Thoracic aorta (tissue), 2 donors: ENCODE results near the gene PDE9A. TPM values are rescaled to one million over a fixed set of nuclear protein-coding genes. Genes with fewer than 3 reads are reported as not detected.

Experiments used
- ATAC-seq: fragments of 150-250 bp; one replicate; pipeline ENCODE4 v1.8.0; 2017; ENCODE audit warnings: low read depth; ENCODE audit not compliant: insufficient number of reproducible peaks, low FRiP score
- DNase-seq: peaks from one replicate; pipeline ENCODE4 v3.0.0-alpha.2; 2020; ENCODE audit warnings: low spot score
- H3K27ac ChIP-seq, 2 donors: fragments of 200-600 bp; sonication (generic); 1 replicate in 1 of 2; 2 replicates in 1 of 2; pipeline ENCODE4 v1.5.1; 2016; ENCODE audit warnings: mild to moderate bottlenecking in 2 of 2, moderate library complexity in 2 of 2
- H3K27me3 ChIP-seq: fragments of 200-600 bp; sonication (generic); replicated peaks from 2 replicates; pipeline ENCODE4 v1.6.0; 2016; ENCODE audit warnings: mild to moderate bottlenecking; ENCODE audit not compliant: insufficient read depth
- H3K36me3 ChIP-seq: fragments of 200-600 bp; sonication (generic); one replicate; pipeline ENCODE4 v1.5.1; 2016
- H3K4me1 ChIP-seq, 2 donors: fragments of 200-600 bp; sonication (generic); 1 replicate in 1 of 2; 2 replicates in 1 of 2; pipeline versions ENCODE4 v1.5.1 to v1.6.0; 2016; ENCODE audit warnings: low read depth in 2 of 2, mild to moderate bottlenecking in 1 of 2; ENCODE audit not compliant: control insufficient read depth in 1 of 2
- H3K4me3 ChIP-seq: fragments of 200-600 bp; sonication (generic); 2 replicates; pipeline ENCODE4 v1.5.1; 2016; ENCODE audit warnings: mild to moderate bottlenecking
- H3K9me3 ChIP-seq: fragments of 200-600 bp; sonication (generic); 2 replicates; pipeline ENCODE4 v1.5.1; 2016
- CTCF ChIP-seq: fragments of 200-600 bp; sonication (generic); IDR thresholded peaks from one replicate; pipeline ENCODE4 v1.5.1; 2019; ENCODE audit warnings: antibody characterized with exemption
- total RNA-seq, 2 donors: library from RNA; depleted of rRNA; stranded (reverse); fragments of >200 nt; gene quantifications; one replicate each; pipeline versions ENCODE4 v1.1.0 to v1.2.3, GENCODE V29; 2016

The PDE9A gene
- total RNA-seq, 2 donors from 2014 or later, result 4.2 to 4.7 TPM

- Histone ChIP-seq H3K9me3 (no peaks in the 10 kb centered on the region), H3K36me3 (no peaks in the 10 kb centered on the region), H3K27ac (no peak overlapping the region), H3K4me3 (no peak overlapping the region), H3K4me1 (no peaks in the 10 kb centered on the region), H3K27me3 (no peaks in the 10 kb centered on the region)
- DNase-seq, result no peak
- no peak for TF ChIP-seq CTCF
- no peak for ATAC-seq
Measured at GRCh38 chr21:42733037-42733627, 79.7 kb downstream of the PDE9A start.

DNA sequence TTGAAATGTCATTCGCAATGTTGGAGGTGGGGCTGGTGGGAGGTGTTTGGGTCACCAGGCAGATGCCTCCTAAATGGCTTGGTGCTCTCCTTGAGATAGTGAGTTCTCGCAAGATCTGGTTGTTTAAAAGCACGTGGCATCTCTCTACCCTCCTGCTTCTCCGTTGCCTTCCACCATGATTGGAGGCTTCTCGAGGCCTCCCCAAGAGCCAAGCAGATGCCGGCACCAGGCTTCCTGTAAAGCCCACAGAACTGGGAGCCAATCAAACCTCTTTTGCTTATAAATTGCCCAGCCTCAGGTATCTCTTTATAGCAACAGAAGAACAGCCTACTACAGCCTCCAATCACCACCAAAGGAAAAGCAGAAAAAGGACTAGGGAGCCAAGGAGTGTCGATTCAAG lies 80.5 kb downstream of the PDE9A start:
- DNase-seq (no peak), ATAC-seq (no peak)
- no peaks in the 10 kb centered on the region for H3K36me3 ChIP-seq
- TF ChIP-seq CTCF, result no peak
- no peaks in the 10 kb centered on the region for H3K9me3 ChIP-seq
- H3K4me1 ChIP-seq, result no peaks in the 10 kb centered on the region
- H3K4me3 ChIP-seq, result no peak overlapping the region
- H3K27ac ChIP-seq, result no peak overlapping the region
- H3K27me3 ChIP-seq, result no peaks in the 10 kb centered on the region

- Histone ChIP-seq H3K27me3 (no peaks in the 10 kb centered on the region), H3K27ac (no peak overlapping the region), H3K9me3 (no peaks in the 10 kb centered on the region), H3K36me3 (no peaks in the 10 kb centered on the region), H3K4me1 (no peaks in the 10 kb centered on the region), H3K4me3 (no peak overlapping the region)
- no peak for TF ChIP-seq CTCF
- ATAC-seq (no peak), DNase-seq (no peak)
Measured at GRCh38 chr21:42734323-42734971, 81.0 kb downstream of the PDE9A start.

- H3K36me3 ChIP-seq, result no peaks in the 10 kb centered on the region
- no peaks in the 10 kb centered on the region for H3K4me1 ChIP-seq
- no peak for ATAC-seq
- TF ChIP-seq CTCF, result no peak
- H3K27ac ChIP-seq, result no peak overlapping the region
- no peak for DNase-seq
- H3K9me3 ChIP-seq, result no peaks in the 10 kb centered on the region
- H3K27me3 ChIP-seq, result no peaks in the 10 kb centered on the region
- H3K4me3 ChIP-seq, result no peak overlapping the region
Measured at GRCh38 chr21:42735061-42735460, 81.6 kb downstream of the PDE9A start.

- H3K4me1 ChIP-seq, result no peaks in the 10 kb centered on the region
- no peak for ATAC-seq
Measured at GRCh38 chr21:42735944-42736343, 82.5 kb downstream of the PDE9A start.

More at GRCh38 chr21:42735944-42736343, 82.5 kb downstream of the PDE9A start:
- H3K9me3 ChIP-seq, result no peaks in the 10 kb centered on the region
- H3K4me3 ChIP-seq, result no peak overlapping the region
- no peak for DNase-seq
- no peak for TF ChIP-seq CTCF
- H3K36me3 ChIP-seq, result no peaks in the 10 kb centered on the region
- no peak overlapping the region for H3K27ac ChIP-seq
- no peaks in the 10 kb centered on the region for H3K27me3 ChIP-seq
